Stimulated activated naive B cell treated with anti-CD40 and anti-IgM and Interleukin-4, amounts not matched to agents 10 μg/mL and 1 μg/mL and 100 μg/mL, for 72 hours (primary cell): ENCODE data around the gene GALK2.
"Not testable (repeated sequence)": the region's sequence is repeated elsewhere in the genome, so short reads cannot be mapped to it uniquely, and the experiment has no call there.

ENCODE experiments used
- ATAC-seq, 2 donors: fragments of 150-1000 bp; cut with Tn5 transposase; replicated peaks; 2 replicates each; pipeline ENCODE4 v1.10.0; 2021; ENCODE audit warnings: moderate library complexity in 1 of 2
- DNase-seq: peaks from one replicate; pipeline ENCODE4 v3.0.0; 2021
- H3K27ac Mint-ChIP-seq: one replicate; pipeline ENCODE4 v1.8.0; 2022; ENCODE audit warnings: mild to moderate bottlenecking, mixed read lengths
- H3K27me3 Mint-ChIP-seq, 2 donors: one replicate each; pipeline ENCODE4 v1.8.0; 2022; ENCODE audit warnings: mixed read lengths in 2 of 2
- H3K36me3 Mint-ChIP-seq, 2 donors: one replicate each; pipeline ENCODE4 v1.8.0; 2022; ENCODE audit warnings: mixed read lengths in 2 of 2, mild to moderate bottlenecking in 1 of 2
- H3K4me1 Mint-ChIP-seq, 2 donors: one replicate each; pipeline ENCODE4 v1.8.0; 2022; ENCODE audit warnings: mixed read lengths in 2 of 2, mild to moderate bottlenecking in 1 of 2
- H3K4me3 Mint-ChIP-seq, 2 donors: one replicate each; pipeline ENCODE4 v1.8.0; 2022; ENCODE audit warnings: mild to moderate bottlenecking in 2 of 2, mixed read lengths in 2 of 2, moderate library complexity in 1 of 2
- H3K9me3 Mint-ChIP-seq, 2 donors: one replicate each; pipeline ENCODE4 v1.8.0; 2022; ENCODE audit warnings: mixed read lengths in 2 of 2, mild to moderate bottlenecking in 1 of 2

GALK2 gene

DNA sequence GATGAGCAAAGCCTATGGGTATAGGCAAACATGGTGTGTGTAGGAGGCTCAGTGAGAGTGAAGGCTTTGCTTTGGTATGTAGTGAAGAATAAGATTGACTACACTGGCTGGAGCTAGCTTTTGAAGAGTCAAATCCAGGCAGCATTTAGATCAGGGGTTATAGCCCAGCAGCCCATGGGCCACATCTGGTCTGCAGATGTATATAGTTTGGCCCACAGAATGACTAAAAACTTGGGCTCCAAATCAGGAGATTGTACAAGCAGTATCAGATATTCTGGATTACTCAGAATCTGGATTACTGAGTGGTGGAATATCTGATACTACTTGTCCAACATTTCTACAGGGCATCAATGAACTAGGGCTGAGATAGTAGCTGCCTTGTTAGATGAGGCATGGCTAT is 160.1 kb downstream of the GALK2 start:
- DNase-seq (no peak), ATAC-seq (no peak)
- Mint-ChIP-seq H3K27ac (no peak overlapping the region), H3K36me3 (peaks cover 10 to 24% of the 10 kb centered on the region in 2 donors), H3K4me3 (no peak overlapping the region), H3K27me3 (no peaks in the 10 kb centered on the region), H3K9me3 (no peaks in the 10 kb centered on the region), H3K4me1 (no peaks in the 10 kb centered on the region)

DNA sequence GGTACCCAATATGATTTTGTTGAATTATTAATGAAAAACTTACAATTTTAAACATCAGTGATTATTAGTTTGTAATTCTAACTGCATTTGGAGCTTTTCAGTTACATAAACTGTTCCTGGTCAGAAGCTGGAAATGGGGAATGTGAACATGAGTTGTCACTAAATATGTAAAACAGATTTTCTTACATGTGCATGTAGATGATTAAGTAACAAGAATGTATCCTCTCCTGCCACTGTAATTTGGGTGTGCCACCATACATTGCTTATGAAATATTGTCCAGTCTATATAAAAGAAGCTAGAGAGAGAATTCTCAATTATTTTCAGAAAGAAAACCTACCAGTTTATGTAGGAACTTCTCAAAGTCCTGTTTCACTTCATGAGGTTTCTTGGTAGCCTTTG is 161.4 kb downstream of the GALK2 start:
- no peak overlapping the region for H3K27ac Mint-ChIP-seq
- H3K36me3 Mint-ChIP-seq = peaks cover 10 to 25% of the 10 kb centered on the region in 2 donors
- H3K27me3 Mint-ChIP-seq = no peaks in the 10 kb centered on the region
- H3K4me3 Mint-ChIP-seq = no peak overlapping the region
- no peaks in the 10 kb centered on the region for H3K4me1 Mint-ChIP-seq
- H3K9me3 Mint-ChIP-seq = no peaks in the 10 kb centered on the region
- no peak for DNase-seq
- no peak for ATAC-seq

DNA sequence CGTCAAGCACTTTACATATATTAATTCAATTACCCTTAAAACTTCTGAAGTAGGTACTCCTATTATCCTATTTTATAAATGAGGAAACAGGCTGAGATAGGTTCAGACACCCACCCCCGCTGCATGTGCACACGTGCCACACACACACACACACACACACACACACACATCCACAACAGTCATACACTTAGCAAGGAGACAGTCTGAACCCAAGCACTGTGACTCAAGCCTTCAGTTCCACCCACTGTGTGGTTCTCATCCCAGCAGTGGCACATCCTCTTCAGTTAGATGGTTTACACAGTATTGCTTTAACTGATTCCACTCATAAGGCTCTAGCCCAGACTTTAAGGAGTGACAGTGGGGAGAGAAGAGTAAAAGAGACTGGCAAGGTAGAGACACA is 161.9 kb downstream of the GALK2 start:
- ATAC-seq (no peak), DNase-seq (no peak)
- no peaks in the 10 kb centered on the region for H3K27me3 Mint-ChIP-seq
- no peak overlapping the region for H3K27ac Mint-ChIP-seq
- H3K9me3 Mint-ChIP-seq = no peaks in the 10 kb centered on the region
- peaks cover 10 to 25% of the 10 kb centered on the region in 2 donors for H3K36me3 Mint-ChIP-seq
- no peaks in the 10 kb centered on the region for H3K4me1 Mint-ChIP-seq
- H3K4me3 Mint-ChIP-seq = no peak overlapping the region

DNA sequence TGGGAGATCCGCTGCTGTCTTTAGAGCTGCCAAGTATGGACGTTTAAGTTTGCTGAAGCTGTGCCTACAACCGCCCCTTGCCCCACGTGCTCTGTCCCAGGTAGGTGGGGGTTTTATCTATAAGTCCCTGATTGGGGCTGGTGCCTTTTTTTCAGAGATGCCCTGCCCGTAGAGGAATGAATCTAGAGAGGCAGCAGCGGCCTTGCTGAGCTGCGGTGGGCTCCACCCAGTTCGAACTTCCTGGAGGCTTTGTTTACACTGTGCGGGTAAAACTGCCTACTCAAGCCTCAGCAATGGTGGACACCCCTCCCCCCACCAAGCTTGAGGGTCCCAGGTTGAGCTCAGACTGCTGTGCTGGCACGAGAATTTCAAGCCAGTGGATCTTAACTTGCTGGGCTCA is 169.6 kb downstream of the GALK2 start:
- H3K9me3 Mint-ChIP-seq = peaks cover 5 to 10% of the 10 kb centered on the region in 2 donors
- no peaks in the 10 kb centered on the region for H3K27me3 Mint-ChIP-seq
- no peak overlapping the region for H3K27ac Mint-ChIP-seq
- no peaks in the 10 kb centered on the region for H3K4me1 Mint-ChIP-seq
- no peak for DNase-seq
- H3K4me3 Mint-ChIP-seq = no peak overlapping the region
- peaks cover 27 to 42% of the 10 kb centered on the region in 2 donors for H3K36me3 Mint-ChIP-seq
- ATAC-seq = no peak

DNA sequence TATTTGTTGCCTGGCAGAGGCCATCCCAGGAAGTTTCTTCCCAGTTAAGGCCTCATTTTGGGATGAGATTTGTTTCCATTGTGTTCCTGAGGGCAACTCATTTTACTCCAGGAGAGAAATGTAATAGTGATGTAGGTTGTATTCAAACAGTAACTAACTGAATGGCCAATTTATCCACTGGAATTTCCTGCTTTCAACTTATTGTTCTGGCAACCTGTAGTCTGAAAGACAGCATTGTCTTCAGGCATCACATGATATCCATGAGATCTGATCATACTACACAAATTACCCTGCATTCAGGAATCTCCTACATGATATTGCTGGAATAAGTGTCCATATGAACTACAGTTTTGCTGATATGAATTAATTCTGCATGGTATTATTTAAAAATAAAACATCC is 173.5 kb downstream of the GALK2 start:
- DNase-seq (no peak), ATAC-seq (no peak)
- H3K4me3 Mint-ChIP-seq = no peak overlapping the region
- no peaks in the 10 kb centered on the region for H3K27me3 Mint-ChIP-seq
- H3K27ac Mint-ChIP-seq = no peak overlapping the region
- H3K4me1 Mint-ChIP-seq = no peaks in the 10 kb centered on the region
- H3K36me3 Mint-ChIP-seq = peaks cover 22 to 36% of the 10 kb centered on the region in 2 donors
- H3K9me3 Mint-ChIP-seq = peaks cover 3 to 5% of the 10 kb centered on the region in 2 donors

- H3K36me3 Mint-ChIP-seq, H3K27me3 Mint-ChIP-seq, H3K27ac Mint-ChIP-seq, ATAC-seq, H3K4me3 Mint-ChIP-seq, H3K9me3 Mint-ChIP-seq, DNase-seq, H3K4me1 Mint-ChIP-seq: not testable (repeated sequence)
Observed at GRCh38 chr15:49354439-49354838, 184.4 kb downstream of the GALK2 start.

DNA sequence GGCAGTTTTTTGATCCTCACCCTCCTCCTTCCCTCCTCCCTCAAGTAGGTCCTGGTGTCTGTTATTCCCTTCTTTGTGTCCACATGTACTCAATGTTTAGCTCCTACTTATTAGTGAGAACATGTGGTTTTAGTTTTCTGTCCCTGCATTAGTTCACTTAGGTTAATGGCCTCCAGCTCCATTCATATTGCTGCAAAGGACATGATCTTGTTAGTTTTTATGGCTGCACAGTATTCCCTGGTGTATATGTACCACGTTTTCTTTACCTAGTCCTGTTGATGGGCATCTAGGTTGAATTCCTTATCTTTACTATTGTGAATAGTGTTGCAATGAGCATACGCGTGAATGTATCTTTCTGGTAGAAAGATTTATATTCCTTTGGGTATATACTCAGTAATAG is 191.3 kb downstream of the GALK2 start:
- H3K27ac Mint-ChIP-seq = no peak overlapping the region
- peaks cover 2 to 3% of the 10 kb centered on the region in 2 donors for H3K36me3 Mint-ChIP-seq
- ATAC-seq = no peak
- H3K4me3 Mint-ChIP-seq = no peak overlapping the region
- no peaks in the 10 kb centered on the region for H3K27me3 Mint-ChIP-seq
- H3K9me3 Mint-ChIP-seq = peaks cover 8% of the 10 kb centered on the region in 2 donors
- peaks cover 0 to 4% of the 10 kb centered on the region in 2 donors for H3K4me1 Mint-ChIP-seq
- DNase-seq = no peak

GRCh38 chr15:49366496-49366895 is 196.4 kb downstream of the GALK2 start:
- Mint-ChIP-seq H3K9me3 (peaks cover 8 to 9% of the 10 kb centered on the region in 2 donors), H3K4me3 (no peak overlapping the region), H3K4me1 (peaks cover 0 to 4% of the 10 kb centered on the region in 2 donors), H3K27ac (no peak overlapping the region), H3K36me3 (peaks cover 2 to 4% of the 10 kb centered on the region in 2 donors), H3K27me3 (no peaks in the 10 kb centered on the region)
- DNase-seq (no peak), ATAC-seq (no peak)

DNA sequence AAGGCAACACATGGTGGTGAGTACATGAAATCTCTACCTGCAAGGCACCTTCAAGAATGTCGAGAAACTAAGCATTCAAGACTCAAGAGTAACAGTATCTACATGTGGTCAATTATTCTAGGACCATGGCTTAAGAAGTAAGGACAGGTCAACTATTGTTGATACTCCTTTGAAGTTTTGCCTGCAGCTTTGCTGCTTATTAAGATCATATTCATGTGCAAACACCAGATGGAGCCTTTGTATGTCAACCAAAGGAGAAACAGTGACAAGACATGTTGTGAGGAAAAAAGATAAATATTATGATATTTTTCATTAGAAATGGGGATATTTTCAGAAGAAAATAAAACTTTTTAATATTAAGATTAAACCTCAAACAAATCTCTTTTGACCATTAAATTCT is 200.7 kb downstream of the GALK2 start:
- ATAC-seq (no peak), DNase-seq (no peak)
- Mint-ChIP-seq H3K36me3 (peaks cover 2 to 4% of the 10 kb centered on the region in 2 donors), H3K4me1 (no peaks in the 10 kb centered on the region), H3K27ac (no peak overlapping the region), H3K27me3 (no peaks in the 10 kb centered on the region), H3K4me3 (no peak overlapping the region), H3K9me3 (peaks cover 0 to 4% of the 10 kb centered on the region in 2 donors)

DNA sequence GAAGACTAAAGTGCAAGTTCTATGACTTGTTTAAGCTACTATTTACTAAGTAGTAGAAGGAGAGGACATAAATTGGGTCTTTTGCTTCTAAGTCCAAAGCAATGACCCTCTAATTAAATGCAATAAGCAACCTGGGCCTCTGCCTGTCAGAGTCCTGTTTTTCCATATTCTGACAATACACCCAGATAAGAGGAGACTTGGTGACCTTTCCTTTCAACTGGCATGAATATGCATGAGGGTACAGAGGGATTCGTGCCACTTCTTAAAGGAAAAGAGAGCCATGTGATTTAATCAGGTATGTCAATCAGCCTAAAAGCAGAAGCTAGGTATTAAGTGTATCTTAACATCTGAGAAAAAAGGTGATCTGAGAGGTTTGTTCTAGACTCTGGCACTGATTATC is 202.3 kb downstream of the GALK2 start:
- no peak overlapping the region for H3K4me3 Mint-ChIP-seq
- no peaks in the 10 kb centered on the region for H3K9me3 Mint-ChIP-seq
- no peak overlapping the region for H3K27ac Mint-ChIP-seq
- H3K36me3 Mint-ChIP-seq = no peaks in the 10 kb centered on the region
- H3K4me1 Mint-ChIP-seq = no peaks in the 10 kb centered on the region
- H3K27me3 Mint-ChIP-seq = no peaks in the 10 kb centered on the region
- ATAC-seq (no peak), DNase-seq (no peak)

DNA sequence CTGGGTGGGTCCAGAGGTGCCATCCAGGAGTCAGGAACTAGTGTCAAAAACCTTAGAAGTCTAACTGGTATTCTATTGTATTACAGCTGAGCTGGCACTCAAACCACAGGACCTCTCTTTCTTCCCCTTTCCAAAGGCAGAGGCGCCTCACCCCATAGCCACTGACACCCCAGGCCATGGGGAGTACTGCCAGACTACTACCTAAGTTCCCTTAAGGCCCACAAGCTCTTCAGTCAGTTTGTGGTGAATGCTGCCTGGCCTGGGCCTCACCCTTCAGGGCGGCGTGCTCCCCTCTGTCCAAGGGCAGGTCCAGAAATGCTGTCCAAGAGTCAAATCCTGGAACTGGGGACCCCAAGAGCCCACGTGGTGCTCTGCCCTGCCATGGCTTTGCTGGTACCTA is 209.9 kb downstream of the GALK2 start:
- no peak overlapping the region for H3K4me3 Mint-ChIP-seq
- H3K27me3 Mint-ChIP-seq = no peaks in the 10 kb centered on the region
- no peak overlapping the region for H3K27ac Mint-ChIP-seq
- DNase-seq (no peak), ATAC-seq (peak in 1 of 2 donors; percentile 29)
- H3K4me1 Mint-ChIP-seq = no peaks in the 10 kb centered on the region
- no peaks in the 10 kb centered on the region for H3K36me3 Mint-ChIP-seq
- H3K9me3 Mint-ChIP-seq = no peaks in the 10 kb centered on the region

DNA sequence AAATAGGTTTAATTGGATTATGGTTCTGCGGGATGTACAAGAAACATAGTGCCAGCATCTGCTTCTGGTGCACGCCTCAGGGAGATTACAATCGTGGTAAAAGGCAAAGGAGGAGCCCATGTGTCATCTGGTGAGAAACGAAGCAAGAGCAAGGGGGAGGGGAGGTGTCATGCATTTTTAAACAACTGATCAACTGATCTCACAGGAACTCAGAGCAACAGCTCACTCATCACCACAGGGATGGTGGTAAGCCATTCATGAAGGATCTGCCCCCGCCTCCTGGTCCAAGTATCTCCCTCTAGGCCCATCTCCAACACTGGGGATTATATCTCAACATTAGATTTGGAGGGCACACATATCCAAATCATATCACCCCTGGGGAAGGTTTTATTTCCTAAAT is 210.9 kb downstream of the GALK2 start:
- H3K36me3 Mint-ChIP-seq = no peaks in the 10 kb centered on the region
- H3K27ac Mint-ChIP-seq = no peak overlapping the region
- no peaks in the 10 kb centered on the region for H3K9me3 Mint-ChIP-seq
- ATAC-seq (no peak), DNase-seq (no peak)
- H3K4me1 Mint-ChIP-seq = no peaks in the 10 kb centered on the region
- no peak overlapping the region for H3K4me3 Mint-ChIP-seq
- H3K27me3 Mint-ChIP-seq = no peaks in the 10 kb centered on the region
